DMS114 treated with DMSO at 0.1 percent for 48 hours (cell line): ENCODE measurements around the gene TCERG1L.
"Not testable (repeated sequence)": the region's sequence is repeated elsewhere in the genome, so short reads cannot be mapped to it uniquely, and the experiment has no call there.

Experiments used
- DNase-seq: peaks from one replicate; lab custom pipeline; 2025; ENCODE audit not compliant: unreplicated experiment; lab: John Stamatoyannopoulos, UW

TCERG1L gene

GRCh38 chr10:131113165-131113564 is 198.4 kb downstream of the TCERG1L start:
- DNase-seq = no peak

- DNase-seq = no peak
Measured at GRCh38 chr10:131112691-131113090, 198.8 kb downstream of the TCERG1L start.

DNA sequence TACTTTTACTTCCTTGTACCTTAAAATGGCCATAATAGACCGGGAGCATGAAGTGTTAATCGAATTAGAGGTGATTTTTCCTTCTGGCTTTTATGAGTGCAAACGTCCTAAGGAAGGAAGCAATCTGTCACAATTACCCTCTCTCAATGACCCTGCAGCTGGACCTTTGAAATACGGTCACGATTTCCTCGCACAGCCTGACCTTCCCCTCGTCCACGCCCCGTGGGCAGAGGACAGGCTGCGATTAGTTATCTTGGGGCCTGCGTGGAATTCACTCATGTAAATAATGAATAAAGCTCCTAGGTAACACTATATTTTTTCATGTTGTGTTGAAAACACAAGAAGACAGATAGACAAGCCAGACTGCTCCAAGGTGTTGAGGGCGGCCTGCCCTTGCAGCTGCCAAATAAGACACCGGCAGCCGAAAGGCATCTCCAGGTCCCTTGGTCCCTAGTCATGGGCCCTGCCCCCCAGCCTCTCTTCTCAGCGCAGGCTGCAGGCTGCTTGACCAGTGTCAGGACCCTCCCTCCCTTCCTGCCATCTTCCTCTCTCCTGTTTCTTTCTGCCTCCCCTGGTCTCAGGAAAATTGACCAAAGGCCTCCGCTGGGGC is 199.9 kb downstream of the TCERG1L start:
- DNase-seq = no peak

DNA sequence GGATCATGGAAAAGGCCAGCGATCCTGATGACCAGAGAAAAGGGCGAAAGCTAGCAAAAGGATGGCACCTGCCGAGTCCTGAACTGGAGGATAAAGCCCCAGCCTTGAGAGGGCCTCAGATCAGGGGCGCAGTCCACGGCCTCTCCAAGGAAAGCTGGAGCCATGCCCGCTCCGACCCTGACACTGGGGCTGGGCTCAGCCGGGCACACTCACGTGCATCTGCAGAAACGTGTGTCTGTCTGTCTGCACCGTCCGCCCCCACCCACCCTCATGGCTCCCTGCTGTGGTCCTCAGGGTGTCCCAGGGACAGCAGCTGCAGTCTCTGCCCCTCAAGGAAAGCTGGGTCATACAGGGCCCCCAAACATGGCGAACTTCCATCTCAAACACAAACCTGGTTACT is 200.5 kb downstream of the TCERG1L start:
- no peak for DNase-seq

DNA sequence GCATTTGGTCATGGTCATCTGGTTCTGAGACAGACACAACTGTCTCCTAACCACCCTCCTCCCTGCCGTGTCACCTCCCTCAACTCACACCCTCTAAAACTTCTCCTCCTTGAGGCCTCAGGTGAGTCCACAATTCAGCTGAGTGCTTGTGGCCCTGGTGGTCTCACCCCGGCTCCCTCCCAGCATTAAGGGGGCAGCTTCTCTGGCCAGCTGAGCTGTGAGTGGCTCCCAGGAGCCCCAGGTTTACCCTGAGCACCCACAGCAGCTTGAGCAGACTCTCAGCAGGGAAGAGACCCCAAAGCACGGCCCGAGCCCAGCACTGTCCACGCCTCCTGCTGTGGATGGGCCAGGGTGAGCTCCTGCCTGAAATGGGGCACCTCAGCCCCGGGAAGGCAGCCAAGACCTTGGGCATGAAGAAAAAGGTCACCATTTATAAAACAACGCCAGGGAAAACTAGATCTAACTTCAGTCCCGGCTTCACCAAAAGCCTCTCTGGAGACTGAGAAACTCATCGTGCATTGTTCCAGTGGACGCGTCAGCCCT is 201.2 kb downstream of the TCERG1L start:
- DNase-seq = no peak

DNA sequence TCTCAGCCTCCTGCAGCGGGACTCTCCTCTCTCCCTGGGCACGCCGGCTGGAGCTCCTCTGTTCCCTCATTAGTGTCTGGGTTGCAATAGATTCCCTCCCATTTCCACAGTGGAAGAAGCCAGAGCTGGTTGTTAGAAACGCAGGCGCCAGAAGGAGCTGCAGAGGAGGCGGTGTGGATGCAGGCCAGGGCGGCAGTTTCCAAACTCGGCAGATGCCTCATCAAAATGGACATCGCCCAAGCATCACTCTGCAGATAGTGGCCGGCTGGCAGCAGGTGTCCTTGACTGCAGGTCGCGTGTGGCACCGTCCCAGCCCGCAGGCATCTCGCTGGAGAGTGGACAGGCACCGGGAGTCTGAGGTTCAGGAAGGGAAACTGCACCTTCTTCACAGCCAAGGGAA is 201.8 kb downstream of the TCERG1L start:
- DNase-seq = no peak

- no peak for DNase-seq
Measured at GRCh38 chr10:131109291-131109690, 202.2 kb downstream of the TCERG1L start.

DNA sequence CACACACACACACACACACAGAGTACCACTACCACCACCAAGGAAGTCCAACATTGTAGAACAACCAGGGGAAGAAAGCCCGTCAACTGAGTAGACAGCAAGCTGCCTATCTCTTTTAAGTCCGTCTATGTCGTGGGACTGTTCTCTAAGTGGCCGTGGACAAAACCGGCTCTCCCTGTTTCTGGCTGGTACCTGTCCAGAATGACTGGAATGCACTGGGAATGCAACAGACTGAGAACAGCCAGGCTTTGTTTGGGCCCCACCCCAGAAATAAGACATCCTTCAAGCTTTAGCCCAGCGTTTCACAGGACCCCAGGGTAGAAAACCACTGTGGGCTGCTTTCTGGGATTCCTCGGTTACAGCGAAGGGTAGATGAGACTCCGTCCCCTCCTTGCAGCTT is 203.6 kb downstream of the TCERG1L start:
- DNase-seq = no peak

- no peak for DNase-seq
Measured at GRCh38 chr10:131102676-131103075, 208.8 kb downstream of the TCERG1L start.

DNA sequence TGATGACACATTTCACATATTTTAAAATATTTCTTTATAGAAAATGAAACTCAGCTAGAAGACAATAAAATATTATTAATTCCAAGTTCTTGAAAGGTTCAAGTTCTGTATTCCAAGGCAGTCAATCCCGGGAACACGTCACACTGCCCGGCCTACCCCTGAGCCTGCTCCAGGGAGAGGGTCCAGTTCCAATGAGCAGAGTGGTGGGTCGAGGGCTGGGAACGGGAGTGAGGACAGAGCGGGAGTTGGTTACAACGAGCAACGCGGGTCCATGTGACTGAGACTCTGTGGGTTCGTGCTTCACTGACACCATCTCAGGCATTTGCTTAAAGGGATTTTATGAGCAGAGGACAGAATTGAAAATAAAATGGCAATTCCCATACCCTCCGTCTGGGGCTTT is 209.4 kb downstream of the TCERG1L start:
- DNase-seq = no peak

DNA sequence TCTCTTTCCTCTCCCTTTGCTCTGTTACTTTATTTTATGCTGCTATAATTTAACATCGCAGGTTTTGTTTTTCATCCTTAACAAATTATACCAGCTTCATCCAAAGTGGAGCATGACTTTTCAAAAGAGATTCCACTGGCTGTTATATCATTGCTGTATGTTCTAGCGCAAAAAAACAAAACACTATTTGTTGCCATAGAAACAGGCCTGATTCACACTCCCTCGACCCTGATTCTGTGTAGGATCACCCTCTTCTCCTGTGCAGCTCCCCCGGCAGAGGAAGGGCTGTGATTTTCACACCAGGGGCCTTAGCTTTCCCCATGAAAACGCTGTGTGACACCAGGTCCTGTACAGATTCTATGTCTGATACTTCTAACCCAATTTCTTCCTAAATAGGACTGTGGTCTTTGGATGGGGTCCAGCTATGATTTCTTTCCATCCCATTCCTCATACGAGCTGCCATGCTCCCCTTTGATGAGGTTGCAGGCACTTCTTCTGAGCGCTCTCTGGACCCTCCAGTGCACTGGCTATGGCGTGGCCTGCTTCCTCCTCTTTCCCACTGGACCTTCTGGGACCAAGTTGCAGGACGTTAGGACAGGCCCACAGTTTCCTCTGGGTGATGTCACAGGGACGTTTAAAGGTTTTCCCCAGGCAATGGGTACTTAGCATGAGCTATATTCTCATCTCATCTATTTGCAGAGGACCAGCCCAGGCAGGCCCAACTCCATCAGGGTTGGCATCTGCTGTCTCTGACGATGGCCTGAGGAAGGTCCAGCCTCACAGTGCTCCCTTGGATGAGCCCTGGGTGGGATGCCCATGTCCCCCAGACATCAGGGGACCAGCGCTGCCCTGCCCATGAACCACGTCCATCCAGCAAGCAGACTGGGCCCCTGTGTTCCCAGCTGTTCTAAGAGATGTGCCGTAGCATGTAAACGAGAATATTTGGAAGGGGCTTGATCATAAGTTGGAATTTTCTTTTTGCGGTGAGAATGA is 210.8 kb downstream of the TCERG1L start:
- not testable (repeated sequence) for DNase-seq

DNA sequence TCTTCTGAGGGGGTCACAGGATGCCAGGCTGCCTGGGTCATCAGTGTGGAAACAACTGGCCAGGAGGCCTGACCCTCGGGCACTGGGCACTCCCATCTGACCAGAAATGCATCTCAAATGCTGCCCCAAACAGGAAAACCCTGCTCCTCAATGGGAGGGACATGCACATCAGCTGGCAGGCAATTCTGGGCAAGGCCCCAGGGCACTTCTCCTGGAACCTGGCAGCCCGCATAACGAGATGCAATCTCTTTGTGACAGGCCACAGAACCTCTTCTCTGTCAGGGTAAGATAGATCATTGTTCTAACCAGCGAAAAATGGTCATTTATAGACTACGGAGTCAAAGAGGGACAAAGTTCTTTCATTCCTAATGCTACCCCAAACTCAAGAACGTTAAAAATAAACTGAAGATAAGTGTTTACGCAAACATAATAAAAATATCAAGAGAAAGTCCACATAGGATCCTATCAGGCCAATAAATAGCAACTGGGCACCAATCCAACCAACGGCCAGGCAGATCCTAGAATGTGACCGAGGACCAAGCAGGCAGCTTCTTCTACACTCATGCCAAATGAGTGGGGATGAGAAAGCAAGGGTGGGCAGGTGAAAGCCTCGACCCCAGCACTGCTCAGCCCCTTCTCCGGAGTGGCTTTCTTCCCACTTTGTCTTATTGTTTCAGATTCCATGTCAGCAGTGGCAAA is 212.3 kb downstream of the TCERG1L start:
- DNase-seq = no peak

GRCh38 chr10:131098416-131098952 is 213.0 kb downstream of the TCERG1L start:
- DNase-seq = no peak

DNA sequence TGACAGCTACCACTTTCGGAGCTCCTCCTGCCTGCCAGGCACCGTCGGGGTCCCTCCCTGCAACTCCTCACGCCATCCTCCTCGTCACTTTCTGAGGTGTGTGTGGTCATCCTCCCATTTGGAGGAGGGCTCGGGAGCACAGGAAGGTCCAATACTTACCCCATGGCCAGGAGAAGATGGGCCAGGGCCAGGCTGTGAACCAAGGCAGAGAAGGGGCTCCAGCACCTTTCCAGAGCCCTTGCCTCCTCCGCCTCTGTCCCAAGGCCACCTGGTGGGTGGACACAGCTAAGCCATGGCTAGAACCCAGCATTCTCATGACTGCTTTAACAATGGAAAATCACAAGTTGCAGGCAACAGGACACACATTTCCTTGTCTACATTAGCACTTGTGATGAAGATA is 215.5 kb downstream of the TCERG1L start:
- no peak for DNase-seq

DNA sequence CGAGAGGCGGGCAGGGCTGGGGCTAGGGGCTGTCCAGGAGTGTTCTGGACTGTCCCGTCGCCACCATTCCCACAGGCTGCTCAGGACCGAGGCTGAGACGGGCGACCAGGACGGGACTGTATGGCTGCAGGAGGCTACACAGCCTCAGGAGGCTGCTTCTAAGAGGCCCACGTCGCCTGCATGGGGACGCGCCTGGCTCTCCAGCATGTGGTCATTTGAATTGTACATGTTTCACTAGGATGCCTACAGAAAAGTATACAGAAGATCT is 216.3 kb downstream of the TCERG1L start:
- no peak for DNase-seq

- DNase-seq = no peak
Measured at GRCh38 chr10:131094527-131095312, 216.8 kb downstream of the TCERG1L start.

GRCh38 chr10:131093795-131094366 is 217.6 kb downstream of the TCERG1L start:
- DNase-seq = no peak

- no peak for DNase-seq
Measured at GRCh38 chr10:131093346-131093745, 218.2 kb downstream of the TCERG1L start.

DNA sequence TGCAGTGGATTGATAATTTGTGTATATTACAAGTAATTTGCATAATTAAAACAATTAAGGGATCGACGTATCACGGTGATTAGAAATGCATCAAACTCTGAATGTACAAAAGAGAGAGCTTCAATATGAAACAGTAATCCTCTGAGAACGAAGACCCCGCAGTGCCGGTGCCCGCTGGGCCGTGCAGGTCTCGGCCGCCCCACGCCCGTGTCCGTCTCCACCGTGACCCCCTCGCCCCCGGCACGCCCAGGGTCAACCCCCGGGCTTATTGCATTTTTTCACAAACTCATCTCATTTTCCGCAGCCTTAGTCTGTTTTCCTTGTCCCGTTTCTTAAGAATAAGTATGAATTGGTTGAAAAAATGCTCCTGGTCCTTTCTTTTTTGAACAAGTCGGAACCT is 218.6 kb downstream of the TCERG1L start:
- DNase-seq = no peak

- DNase-seq = no peak
Measured at GRCh38 chr10:131092386-131092785, 219.1 kb downstream of the TCERG1L start.
